ENCODE data around the gene AOAH. TPM values are rescaled to one million over a fixed set of nuclear protein-coding genes. Genes with fewer than 3 reads are reported as not detected.
"Not testable (repeated sequence)": the region's sequence is repeated elsewhere in the genome, so short reads cannot be mapped to it uniquely, and the experiment has no call there.

AOAH gene
- total RNA-seq, 1 donor from 2014 or later, result not detected

- DNase-seq, result no peak
Observed at GRCh38 chr7:36654436-36654835, 69.9 kb downstream of the AOAH start.

DNA sequence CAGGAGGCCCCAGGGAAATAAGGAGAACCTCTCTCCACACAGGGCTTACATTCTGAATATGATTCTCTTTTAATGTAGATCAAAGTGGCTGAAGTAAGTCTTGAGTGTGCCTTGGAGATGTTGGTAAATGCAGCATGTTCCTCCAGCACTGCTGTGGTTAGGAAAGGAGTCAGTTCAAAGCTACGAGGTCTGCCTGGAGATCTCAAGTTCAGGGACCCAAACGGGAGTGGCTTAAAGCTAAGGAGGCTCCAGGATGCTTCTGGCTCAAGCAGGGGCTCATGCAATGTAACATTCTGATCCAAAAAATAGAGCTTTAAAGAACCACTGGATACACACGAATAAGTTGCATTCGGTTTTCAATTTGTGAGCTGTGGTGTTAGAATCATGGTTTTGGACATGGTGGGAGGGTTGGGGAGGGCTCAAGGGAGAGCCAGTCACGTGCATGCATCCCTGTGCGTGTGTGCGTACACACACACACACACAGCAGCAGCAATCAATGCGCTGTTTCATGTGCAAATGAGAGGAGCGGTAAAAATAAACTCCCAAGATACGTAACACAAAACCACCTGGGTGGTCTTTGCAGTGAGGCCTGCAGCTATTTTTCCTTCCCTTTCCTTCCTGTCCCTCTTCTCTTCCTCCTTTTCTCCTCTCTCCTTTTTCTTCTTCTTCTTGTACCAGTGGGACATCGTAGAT lies 70.5 kb downstream of the AOAH start:
- no peak for DNase-seq

GRCh38 chr7:36653008-36653662 lies 71.2 kb downstream of the AOAH start:
- DNase-seq, result no peak

- DNase-seq, result no peak
Observed at GRCh38 chr7:36652431-36652830, 71.9 kb downstream of the AOAH start.

DNA sequence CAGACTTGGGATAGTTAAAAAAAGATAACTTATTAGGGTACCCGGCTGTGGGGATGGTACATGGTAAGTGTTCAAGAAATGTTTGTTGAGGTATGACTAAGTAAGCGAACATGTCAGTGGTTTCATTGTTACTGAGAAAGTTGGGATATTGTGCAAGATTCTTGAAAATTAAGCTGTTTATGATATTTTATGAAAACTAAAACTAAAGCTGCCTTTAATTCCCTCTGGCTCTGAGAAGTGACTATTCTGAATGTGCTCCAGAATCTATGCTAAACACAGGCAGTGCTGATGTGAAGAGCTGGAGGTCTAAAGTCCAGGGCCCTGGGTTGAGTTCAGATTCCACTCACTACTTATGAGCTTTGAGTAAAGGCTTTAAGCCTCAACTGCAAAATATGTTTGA lies 72.9 kb downstream of the AOAH start:
- DNase-seq, result no peak

- no peak for DNase-seq
Observed at GRCh38 chr7:36650766-36651312, 73.5 kb downstream of the AOAH start.

DNA sequence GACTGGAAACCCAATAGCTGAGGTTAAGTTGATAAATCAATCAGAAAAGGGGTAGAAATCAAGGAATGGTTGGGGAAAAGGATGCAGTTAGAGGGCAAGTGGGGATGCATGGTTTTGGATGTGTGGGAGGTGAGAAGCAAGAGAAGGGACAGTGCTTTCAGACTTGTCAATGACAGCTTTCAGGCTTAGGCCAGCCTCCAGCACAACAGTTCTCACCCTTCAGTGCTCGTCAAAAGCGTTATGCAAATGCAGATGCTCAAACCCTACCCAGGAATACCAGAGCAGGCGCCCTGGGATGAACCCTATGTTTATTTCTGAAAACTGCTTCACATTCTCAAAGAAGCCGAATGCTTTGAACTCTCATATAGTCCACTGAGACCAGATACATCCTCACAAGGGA lies 74.0 kb downstream of the AOAH start:
- no peak for DNase-seq

DNA sequence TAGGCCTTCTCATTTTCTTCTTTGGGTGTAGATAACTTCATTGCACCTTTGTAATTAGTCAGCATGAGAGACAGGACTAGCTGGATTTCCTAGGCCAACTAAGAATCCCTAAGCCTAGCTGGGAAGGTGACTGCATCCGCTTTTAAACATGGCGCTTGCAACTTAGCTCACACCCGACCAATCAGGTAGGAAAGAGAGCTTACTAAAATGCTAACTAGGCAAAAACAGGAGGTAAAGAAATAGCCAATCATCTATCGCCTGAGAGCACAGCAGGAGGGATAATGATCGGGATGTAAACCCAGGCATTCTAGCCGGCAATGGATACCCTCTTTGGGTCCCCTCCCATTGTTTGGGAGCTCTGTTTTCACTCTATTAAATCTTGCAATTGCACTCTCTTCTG lies 75.0 kb downstream of the AOAH start:
- DNase-seq, result not testable (repeated sequence)

GRCh38 chr7:36648441-36648840 lies 75.9 kb downstream of the AOAH start:
- no peak for DNase-seq

GRCh38 chr7:36644625-36645422 lies 79.5 kb downstream of the AOAH start:
- no peak for DNase-seq

- DNase-seq, result no peak
Observed at GRCh38 chr7:36642414-36642813, 81.9 kb downstream of the AOAH start.

DNA sequence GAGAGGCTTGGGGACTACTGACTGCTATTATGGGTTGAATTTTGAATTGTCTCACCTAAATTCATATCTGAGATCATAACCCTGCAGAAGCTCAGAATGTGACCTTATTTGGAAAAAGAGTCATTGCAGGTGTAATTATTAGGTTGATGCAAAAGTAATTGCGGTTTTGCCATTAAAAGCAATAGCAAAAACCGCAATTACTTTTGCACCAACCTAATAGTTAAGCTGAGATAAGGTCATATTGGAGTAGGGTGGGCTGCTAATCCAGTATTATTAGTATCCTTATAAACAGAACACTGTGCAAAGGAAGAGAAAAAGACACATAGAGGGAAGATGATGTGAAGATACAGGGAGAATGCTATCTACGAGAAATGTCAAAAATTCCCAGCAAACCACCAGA lies 82.3 kb downstream of the AOAH start:
- DNase-seq, result no peak

DNA sequence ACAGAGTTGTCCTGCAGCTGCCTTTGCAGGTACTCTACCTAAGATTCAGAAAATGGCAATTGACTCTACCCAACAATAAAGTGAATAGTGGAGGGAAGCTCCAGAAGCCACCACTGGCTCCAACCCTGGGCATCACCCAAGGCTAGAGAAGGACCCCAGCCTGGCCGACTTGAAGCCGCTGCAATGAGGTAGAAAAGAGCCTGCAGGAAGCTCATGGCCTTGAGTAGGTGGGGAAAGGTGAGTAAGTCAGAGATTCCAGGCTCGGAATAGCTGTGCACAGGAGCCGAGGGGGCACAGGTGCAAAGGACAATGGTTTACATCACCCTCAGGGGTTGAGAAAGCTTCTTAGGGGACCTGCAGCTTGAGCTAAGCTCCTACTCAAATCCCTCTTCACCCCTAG lies 83.6 kb downstream of the AOAH start:
- DNase-seq, result no peak

- DNase-seq, result no peak
Observed at GRCh38 chr7:36639826-36640225, 84.5 kb downstream of the AOAH start.

DNA sequence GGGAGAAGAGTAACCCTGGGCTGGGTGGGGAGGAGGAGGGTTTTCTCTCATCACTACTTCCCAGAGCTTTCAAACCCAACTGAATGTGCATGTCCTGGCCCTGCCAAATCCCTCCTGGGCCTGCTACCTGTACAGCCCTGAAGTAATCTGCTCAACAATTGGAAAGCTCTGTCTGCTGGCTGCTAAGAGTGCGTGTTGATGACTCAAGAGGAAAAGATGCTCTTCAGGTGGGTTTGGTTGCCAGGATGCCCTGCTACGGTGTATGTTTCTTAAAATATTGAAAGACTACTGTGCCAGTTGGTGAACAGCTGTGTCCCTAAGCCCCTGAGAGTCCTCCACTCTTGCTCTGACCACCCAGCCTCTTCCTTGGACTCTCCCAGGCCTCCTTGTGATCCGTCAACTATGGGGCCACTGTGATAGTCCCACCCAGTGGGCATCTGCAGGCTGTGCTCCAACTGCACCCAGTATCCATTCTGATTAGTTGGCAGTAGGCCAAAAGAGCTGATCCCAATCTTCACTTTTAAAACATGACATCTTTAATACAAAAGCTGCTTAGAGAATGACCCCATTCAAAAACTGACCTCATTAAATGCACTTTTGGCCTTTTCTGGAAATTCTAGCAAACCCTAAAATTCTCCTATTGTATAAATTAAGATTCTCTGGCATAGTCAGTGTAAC lies 85.6 kb downstream of the AOAH start:
- no peak for DNase-seq

GRCh38 chr7:36638140-36638539 lies 86.2 kb downstream of the AOAH start:
- DNase-seq, result no peak

- no peak for DNase-seq
Observed at GRCh38 chr7:36637417-36637816, 86.9 kb downstream of the AOAH start.

DNA sequence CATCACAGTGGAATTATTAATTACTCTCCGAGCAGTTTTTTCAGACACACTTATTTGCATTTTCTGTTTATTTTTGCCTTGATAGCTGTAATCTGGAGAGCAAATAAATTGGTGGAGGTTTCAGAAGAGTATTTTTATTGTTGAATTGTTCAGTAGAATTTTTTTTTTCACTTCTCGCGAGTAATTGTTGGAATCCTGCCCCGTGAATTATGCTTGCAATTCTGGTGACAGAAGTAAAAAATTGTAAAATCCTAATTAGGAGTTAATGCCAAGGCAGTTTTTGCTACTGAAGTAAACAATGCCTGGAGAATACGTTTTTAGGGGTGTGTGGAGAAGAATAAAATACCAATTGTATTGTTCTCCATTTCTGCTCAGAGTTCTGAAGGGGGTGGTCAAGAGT lies 88.2 kb downstream of the AOAH start:
- DNase-seq, result no peak

GRCh38 chr7:36635091-36635490 lies 89.2 kb downstream of the AOAH start:
- DNase-seq, result no peak

- no peak for DNase-seq
Observed at GRCh38 chr7:36633377-36633776, 90.9 kb downstream of the AOAH start.

GRCh38 chr7:36630112-36630650 lies 94.1 kb downstream of the AOAH start:
- DNase-seq, result no peak

- DNase-seq, result no peak
Observed at GRCh38 chr7:36629351-36629750, 94.9 kb downstream of the AOAH start.

DNA sequence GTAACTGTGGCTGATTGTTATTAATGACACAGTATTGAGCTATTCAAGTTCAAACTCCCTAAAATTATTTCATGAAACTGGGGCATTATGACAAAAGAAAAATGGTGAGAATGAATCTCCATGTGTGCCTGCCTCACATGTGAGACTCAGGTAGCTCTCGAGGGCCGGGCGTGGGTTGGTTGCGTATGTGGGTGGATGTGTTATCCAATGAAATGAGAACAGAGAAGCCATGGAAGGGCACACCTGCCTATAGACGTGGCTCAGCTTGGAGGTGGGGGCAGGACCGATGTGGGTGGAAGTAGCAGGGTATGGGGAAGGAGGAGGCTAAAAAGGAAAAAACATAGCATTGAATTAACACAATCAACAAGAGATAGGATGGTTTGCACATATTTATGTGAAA lies 96.5 kb downstream of the AOAH start:
- no peak for DNase-seq
